Ascending aorta (tissue), 2 donors: ENCODE results near the gene OGN. TPM values are rescaled to one million over a fixed set of nuclear protein-coding genes. Genes with fewer than 3 reads are reported as not detected.

Experiments
- DNase-seq, 2 donors: peaks; one replicate each; pipeline ENCODE4 v3.0.0-alpha.2; 2019; ENCODE audit warnings: low spot score in 2 of 2
- H3K27ac ChIP-seq, 2 donors: fragments of 200-600 bp; sonication (generic); one replicate each; pipeline ENCODE4 v1.5.1; 2016 to 2017; ENCODE audit warnings: mild to moderate bottlenecking in 1 of 2
- H3K27me3 ChIP-seq: fragments of 200-600 bp; sonication (generic); one replicate; pipeline ENCODE4 v1.5.1; 2017
- H3K36me3 ChIP-seq, 2 donors: fragments of 200-600 bp; sonication (generic); one replicate each; pipeline ENCODE4 v1.5.1; 2016
- H3K4me1 ChIP-seq, 2 donors: fragments of 200-600 bp; sonication (generic); one replicate each; pipeline ENCODE4 v1.5.1; 2016 to 2017; ENCODE audit warnings: mild to moderate bottlenecking in 1 of 2
- H3K4me3 ChIP-seq, 2 donors: fragments of 200-600 bp; sonication (generic); one replicate each; pipeline ENCODE4 v1.5.1; 2016 to 2017; ENCODE audit warnings: mild to moderate bottlenecking in 1 of 2
- H3K9me3 ChIP-seq, 2 donors: fragments of 200-600 bp; sonication (generic); one replicate each; pipeline ENCODE4 v1.5.1; 2016
- intact Hi-C: fragments of 100-400 bp; cut with DNase I; formaldehyde crosslinking; loops from one replicate; pipeline ENCODE4 v1.15.1; 2023
- total RNA-seq: library from RNA; depleted of rRNA; stranded (reverse); fragments of >200 nt; gene quantifications from one replicate; pipeline ENCODE4 v1.1.0, GENCODE V29; 2016
- TF ChIP-seq, protein P1 (sequence below), 3 experiments: fragments of 200-600 bp in 2 of 3; fragments of 450-650 bp in 1 of 3; sonication (generic) in 2 of 3; IDR thresholded peaks; one replicate each; pipeline ENCODE4 v1.5.1; 2016 to 2019; ENCODE audit warnings: antibody characterized with exemption in 3 of 3, mild to moderate bottlenecking in 1 of 3, moderate library complexity in 1 of 3

OGN gene
- total RNA-seq, 1 donor from 2014 or later: 156 TPM

DNA sequence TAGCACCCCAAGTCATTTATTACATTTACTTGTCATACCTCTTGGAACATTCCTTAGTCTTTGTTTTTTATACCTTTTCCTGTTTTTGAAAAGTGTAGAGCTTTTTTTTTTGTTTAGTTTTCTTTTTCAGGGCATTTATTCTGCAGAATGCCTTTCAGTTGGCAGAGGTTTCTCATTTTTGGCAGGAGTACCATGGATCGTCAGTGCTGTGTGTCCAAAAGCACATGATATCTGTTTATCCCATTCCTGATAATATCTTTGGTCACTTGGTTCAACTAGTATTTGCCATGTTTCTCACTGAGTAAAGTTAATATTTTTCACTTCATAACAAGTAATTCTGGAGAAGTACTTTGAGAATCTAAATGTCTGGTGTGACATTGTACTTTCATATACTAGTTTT is 10.7 kb downstream of the OGN start:
- intact Hi-C loops: loop anchor here (5.0 kb wide), 1 partner anchor 41 kb away; no protein-coding TSS in a partner anchor

DNA sequence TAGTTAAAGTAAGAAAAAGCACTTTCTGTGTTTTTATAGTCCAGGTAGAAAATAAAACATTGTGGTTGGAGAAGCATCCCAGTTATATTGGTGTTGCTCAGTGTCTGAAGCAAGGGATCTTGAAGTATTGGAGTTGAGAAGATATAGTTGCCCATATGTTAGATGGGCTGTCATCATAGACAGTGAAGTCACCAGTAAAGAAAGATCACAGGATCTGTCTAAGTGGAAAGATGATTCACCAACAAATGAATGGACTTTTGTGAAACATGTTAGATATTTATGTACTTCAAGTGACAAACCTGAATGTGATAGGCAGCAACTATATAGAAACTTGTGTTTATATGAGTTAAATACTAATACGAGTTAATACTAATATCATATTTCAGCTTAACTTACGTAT is 11.7 kb downstream of the OGN start:
- intact Hi-C loops: loop anchor here (5.0 kb wide), 1 partner anchor 40 kb away; no protein-coding TSS in a partner anchor
- H3K9me3 ChIP-seq: no peaks in the 10 kb centered on the region
- no peak overlapping the region for H3K4me3 ChIP-seq
- no peaks in the 10 kb centered on the region for H3K27me3 ChIP-seq
- H3K27ac ChIP-seq: peak overlapping the region; percentile 47 to 83
- peaks cover 13 to 31% of the 10 kb centered on the region in 2 donors for H3K36me3 ChIP-seq
- DNase-seq: no peak
- peaks cover 3 to 17% of the 10 kb centered on the region in 2 donors for H3K4me1 ChIP-seq
- TF ChIP-seq, protein P1, sequence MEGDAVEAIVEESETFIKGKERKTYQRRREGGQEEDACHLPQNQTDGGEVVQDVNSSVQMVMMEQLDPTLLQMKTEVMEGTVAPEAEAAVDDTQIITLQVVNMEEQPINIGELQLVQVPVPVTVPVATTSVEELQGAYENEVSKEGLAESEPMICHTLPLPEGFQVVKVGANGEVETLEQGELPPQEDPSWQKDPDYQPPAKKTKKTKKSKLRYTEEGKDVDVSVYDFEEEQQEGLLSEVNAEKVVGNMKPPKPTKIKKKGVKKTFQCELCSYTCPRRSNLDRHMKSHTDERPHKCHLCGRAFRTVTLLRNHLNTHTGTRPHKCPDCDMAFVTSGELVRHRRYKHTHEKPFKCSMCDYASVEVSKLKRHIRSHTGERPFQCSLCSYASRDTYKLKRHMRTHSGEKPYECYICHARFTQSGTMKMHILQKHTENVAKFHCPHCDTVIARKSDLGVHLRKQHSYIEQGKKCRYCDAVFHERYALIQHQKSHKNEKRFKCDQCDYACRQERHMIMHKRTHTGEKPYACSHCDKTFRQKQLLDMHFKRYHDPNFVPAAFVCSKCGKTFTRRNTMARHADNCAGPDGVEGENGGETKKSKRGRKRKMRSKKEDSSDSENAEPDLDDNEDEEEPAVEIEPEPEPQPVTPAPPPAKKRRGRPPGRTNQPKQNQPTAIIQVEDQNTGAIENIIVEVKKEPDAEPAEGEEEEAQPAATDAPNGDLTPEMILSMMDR (IDR thresholded peaks at IDR 0.05): no peak

More for the DNA sequence above, 10.7 kb downstream of the OGN start:
- Histone ChIP-seq H3K4me1 (peaks cover 3 to 16% of the 10 kb centered on the region in 2 donors), H3K27me3 (no peaks in the 10 kb centered on the region), H3K36me3 (peaks cover 20 to 38% of the 10 kb centered on the region in 2 donors), H3K9me3 (no peaks in the 10 kb centered on the region), H3K27ac (peak overlapping the region; percentile 47 to 83), H3K4me3 (peak overlapping the region in 1 of 2 donors; percentile 46)
- no peak for DNase-seq
- TF ChIP-seq, protein P1 (IDR thresholded peaks at IDR 0.05): no peak

DNA sequence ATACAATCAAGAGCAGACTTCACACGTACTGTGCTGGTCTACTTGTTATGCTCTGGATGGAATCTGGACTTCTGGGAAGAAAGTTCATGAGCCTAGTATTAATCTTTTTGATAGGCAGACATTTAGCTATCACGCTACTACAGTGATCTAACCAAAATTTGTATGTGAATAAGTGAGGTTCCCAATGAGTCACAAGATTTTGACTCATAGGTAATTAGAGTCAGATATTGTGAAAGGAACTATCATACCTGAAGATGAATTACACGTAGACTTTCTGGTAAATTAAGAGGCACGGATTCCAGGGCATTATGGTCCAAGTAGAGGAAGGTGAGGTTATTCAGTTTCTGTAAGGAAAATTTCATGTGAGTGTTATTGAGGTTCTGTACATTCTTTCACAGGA is 18.4 kb downstream of the OGN start:
- H3K9me3 ChIP-seq: no peaks in the 10 kb centered on the region
- DNase-seq: no peak
- H3K4me3 ChIP-seq: no peak overlapping the region
- H3K36me3 ChIP-seq: peaks cover 0 to 9% of the 10 kb centered on the region in 2 donors
- TF ChIP-seq, protein P1 (IDR thresholded peaks at IDR 0.05): no peak
- H3K4me1 ChIP-seq: peaks cover 0 to 23% of the 10 kb centered on the region in 2 donors
- H3K27me3 ChIP-seq: no peaks in the 10 kb centered on the region
- intact Hi-C loops: loop anchor here (2.0 kb wide), 1 partner anchor 19 kb away; the partner anchor contains the start of gene OGN
- H3K27ac ChIP-seq: peak overlapping the region; percentile 83 to 87

DNA sequence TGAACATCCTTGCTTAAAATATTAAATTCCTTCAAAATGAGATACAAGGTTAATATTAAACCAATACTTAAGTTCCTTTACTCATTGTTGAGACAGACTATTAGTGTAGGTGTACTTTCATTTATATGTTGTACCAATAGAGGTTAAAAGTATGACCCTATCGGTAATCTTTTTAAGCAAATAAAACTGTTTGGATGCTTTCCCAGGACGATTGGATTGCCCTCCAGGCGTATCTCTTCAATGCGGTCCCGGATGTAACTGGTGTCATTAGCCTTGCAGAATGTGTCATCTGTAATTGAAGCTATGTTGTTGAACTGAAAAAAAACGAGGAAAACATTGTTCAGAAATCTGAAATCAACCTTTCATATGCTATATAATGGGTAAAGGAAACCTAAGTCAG is 18.9 kb downstream of the OGN start:
- DNase-seq: no peak
- H3K4me3 ChIP-seq: peak overlapping the region in 1 of 2 donors; percentile 7
- peaks cover 0 to 23% of the 10 kb centered on the region in 2 donors for H3K4me1 ChIP-seq
- peaks cover 0 to 9% of the 10 kb centered on the region in 2 donors for H3K36me3 ChIP-seq
- H3K27ac ChIP-seq: peak overlapping the region; percentile 83 to 87
- no peaks in the 10 kb centered on the region for H3K9me3 ChIP-seq
- H3K27me3 ChIP-seq: no peaks in the 10 kb centered on the region
- intact Hi-C loops: no loop called here
- TF ChIP-seq, protein P1 (IDR thresholded peaks at IDR 0.05): no peak

- intact Hi-C loops: no loop called here
- no peaks in the 10 kb centered on the region for H3K9me3 ChIP-seq
Measured at GRCh38 chr9:92385001-92385400, 19.4 kb downstream of the OGN start.

More at GRCh38 chr9:92385001-92385400, 19.4 kb downstream of the OGN start:
- no peak for DNase-seq
- TF ChIP-seq, protein P1 (IDR thresholded peaks at IDR 0.05): no peak
- Histone ChIP-seq H3K4me1 (peaks cover 0 to 21% of the 10 kb centered on the region in 2 donors), H3K36me3 (peaks cover 0 to 9% of the 10 kb centered on the region in 2 donors), H3K4me3 (peak overlapping the region in 1 of 2 donors; percentile 7), H3K27me3 (no peaks in the 10 kb centered on the region), H3K27ac (peak overlapping the region; percentile 83 to 87)
